ENCODE results near the gene GMDS. TPM values are rescaled to one million over a fixed set of nuclear protein-coding genes. Genes with fewer than 3 reads are reported as not detected.

GMDS gene
- total RNA-seq, 2 experiments from 2014 or later: 36.6 to 42.8 TPM

DNA sequence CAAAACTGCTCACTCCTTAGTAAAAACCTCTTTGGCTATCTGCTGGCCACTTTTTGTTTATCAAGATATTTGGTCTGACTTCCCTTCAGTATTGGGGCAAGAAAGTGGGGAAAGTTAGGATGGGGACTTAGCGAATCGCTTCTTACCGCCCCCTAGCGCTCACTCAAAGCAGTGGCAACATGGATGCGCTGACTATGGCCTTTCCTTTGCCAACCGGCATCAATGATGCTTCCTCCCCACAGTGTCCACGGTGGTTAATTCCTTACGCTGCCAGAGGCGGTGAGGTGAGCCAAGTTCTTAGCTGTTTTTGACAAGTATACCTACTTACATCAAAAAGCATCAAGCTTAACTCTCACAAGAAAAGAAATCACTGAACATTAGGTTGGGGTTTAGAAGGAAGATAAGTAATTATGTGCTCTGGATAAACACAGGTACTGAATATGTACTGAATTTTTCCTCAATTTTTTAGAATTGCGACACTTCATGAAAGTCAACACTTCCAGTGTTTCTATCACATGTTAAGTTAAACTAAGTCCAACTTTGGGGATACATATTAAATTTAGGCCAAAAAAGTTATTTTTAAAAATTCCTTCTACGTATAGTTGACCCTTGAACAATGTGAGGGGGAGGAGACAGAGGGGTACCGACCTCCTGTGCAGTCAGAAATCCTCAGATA, 86.7 kb downstream of the GMDS start:
- H3K27me3 Mint-ChIP-seq: no peaks in the 10 kb centered on the region
- H3K4me3 Mint-ChIP-seq: no peak overlapping the region
- ChIA-PET POLR2A (interaction anchor here (0.7 kb wide), 1 partner anchor 36 kb away, joined by 3 read pairs; no protein-coding TSS in a partner anchor), CTCF (interaction anchor here (1.0 kb wide), 1 partner anchor 33 kb away, joined by 3 read pairs; no protein-coding TSS in a partner anchor)
- H3K9me3 Mint-ChIP-seq: no peaks in the 10 kb centered on the region
- H3K4me1 Mint-ChIP-seq (ENCODE audit: low read depth): peaks cover 44% of the 10 kb centered on the region
- no peak overlapping the region for H3K27ac Mint-ChIP-seq
- intact Hi-C loops (cut with micrococcal nuclease): no loop called here
- peak; percentile 22 for DNase-seq
- peaks cover 5% of the 10 kb centered on the region for H3K36me3 Mint-ChIP-seq (ENCODE audit: low read depth)
- no peak for ATAC-seq
- TF ChIP-seq, protein P1, sequence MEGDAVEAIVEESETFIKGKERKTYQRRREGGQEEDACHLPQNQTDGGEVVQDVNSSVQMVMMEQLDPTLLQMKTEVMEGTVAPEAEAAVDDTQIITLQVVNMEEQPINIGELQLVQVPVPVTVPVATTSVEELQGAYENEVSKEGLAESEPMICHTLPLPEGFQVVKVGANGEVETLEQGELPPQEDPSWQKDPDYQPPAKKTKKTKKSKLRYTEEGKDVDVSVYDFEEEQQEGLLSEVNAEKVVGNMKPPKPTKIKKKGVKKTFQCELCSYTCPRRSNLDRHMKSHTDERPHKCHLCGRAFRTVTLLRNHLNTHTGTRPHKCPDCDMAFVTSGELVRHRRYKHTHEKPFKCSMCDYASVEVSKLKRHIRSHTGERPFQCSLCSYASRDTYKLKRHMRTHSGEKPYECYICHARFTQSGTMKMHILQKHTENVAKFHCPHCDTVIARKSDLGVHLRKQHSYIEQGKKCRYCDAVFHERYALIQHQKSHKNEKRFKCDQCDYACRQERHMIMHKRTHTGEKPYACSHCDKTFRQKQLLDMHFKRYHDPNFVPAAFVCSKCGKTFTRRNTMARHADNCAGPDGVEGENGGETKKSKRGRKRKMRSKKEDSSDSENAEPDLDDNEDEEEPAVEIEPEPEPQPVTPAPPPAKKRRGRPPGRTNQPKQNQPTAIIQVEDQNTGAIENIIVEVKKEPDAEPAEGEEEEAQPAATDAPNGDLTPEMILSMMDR (IDR thresholded peaks at IDR 0.05): peak; percentile 24

GRCh38 chr6:2157441-2158127, 87.8 kb downstream of the GMDS start:
- ATAC-seq (peak; percentile 71), DNase-seq (peak; percentile 76)
- Mint-ChIP-seq H3K9me3 (no peaks in the 10 kb centered on the region), H3K4me3 (peak overlapping the region; percentile 10), H3K27ac (no peak overlapping the region), H3K4me1 (ENCODE audit: low read depth) (peaks cover 36% of the 10 kb centered on the region), H3K27me3 (no peaks in the 10 kb centered on the region), H3K36me3 (ENCODE audit: low read depth) (peaks cover 2% of the 10 kb centered on the region)
- intact Hi-C loops (cut with micrococcal nuclease): no loop called here
- TF ChIP-seq, protein P1 (IDR thresholded peaks at IDR 0.05): no peak
- CTCF ChIA-PET: no interaction called here
- POLR2A ChIA-PET: interaction anchor here (0.7 kb wide), 1 partner anchor 47 kb away, joined by 3 read pairs; no protein-coding TSS in a partner anchor

DNA sequence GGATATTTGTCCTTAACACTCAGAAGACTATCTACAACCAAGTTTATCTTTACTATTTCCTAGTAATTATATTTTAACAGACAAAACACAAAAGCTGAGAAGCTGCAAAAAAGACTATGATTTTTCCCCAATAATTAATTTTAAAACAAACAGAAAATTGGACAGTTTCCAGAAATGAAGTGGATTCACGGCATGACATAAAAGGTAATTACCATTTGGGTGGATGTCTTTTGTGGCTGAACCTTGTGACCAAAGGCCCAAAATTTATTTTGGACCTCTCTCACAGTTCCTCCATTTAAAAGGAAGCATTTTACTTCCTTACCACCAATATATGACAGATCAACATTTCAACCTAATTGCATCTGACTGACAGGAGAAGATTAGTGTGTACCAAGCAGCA, 90.2 kb downstream of the GMDS start:
- H3K36me3 Mint-ChIP-seq (ENCODE audit: low read depth): peaks cover 2% of the 10 kb centered on the region
- DNase-seq (no peak), ATAC-seq (no peak)
- H3K4me1 Mint-ChIP-seq (ENCODE audit: low read depth): peaks cover 21% of the 10 kb centered on the region
- H3K4me3 Mint-ChIP-seq: no peak overlapping the region
- TF ChIP-seq, protein P1 (IDR thresholded peaks at IDR 0.05): no peak
- H3K27me3 Mint-ChIP-seq: no peaks in the 10 kb centered on the region
- H3K27ac Mint-ChIP-seq: no peak overlapping the region
- intact Hi-C loops (cut with micrococcal nuclease): no loop called here
- ChIA-PET POLR2A (no interaction called here), CTCF (no interaction called here)
- no peaks in the 10 kb centered on the region for H3K9me3 Mint-ChIP-seq

DNA sequence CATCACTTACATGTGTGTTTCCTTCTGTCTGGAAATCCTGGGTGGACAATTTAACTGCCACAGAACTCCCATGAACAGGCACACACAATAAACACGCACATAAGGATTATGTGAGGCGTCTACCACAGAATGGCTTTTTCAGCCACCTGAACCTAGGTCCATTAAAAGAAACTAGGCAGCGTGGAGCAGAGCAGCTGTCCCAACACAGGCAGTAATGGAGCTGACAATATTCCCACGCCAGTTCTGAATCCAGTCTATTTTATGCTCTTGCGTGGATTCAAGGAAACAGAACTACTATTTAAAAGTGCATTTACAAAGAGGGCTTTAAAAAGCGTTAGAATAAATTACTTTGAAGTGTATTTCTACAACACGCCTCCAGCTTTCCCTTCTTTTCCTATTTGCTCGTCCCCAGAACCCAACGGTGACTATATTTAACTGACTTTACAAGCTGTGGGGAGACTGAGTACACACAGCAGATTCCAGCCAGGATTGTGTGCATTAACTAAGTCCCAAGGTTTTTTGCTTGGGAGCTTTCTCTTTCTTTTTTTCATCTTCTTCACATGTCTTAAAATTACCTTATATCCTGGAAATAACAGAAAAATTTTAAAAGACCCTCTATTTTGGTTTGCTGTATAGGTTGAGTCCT, 95.9 kb downstream of the GMDS start:
- DNase-seq: no peak
- H3K9me3 Mint-ChIP-seq: no peaks in the 10 kb centered on the region
- ChIA-PET POLR2A (no interaction called here), CTCF (interaction anchor here (0.8 kb wide), 1 partner anchor 11 kb away, joined by 3 read pairs; no protein-coding TSS in a partner anchor)
- no peaks in the 10 kb centered on the region for H3K4me1 Mint-ChIP-seq (ENCODE audit: low read depth)
- H3K27ac Mint-ChIP-seq: no peak overlapping the region
- TF ChIP-seq, protein P1 (IDR thresholded peaks at IDR 0.05): no peak
- peaks cover 5% of the 10 kb centered on the region for H3K36me3 Mint-ChIP-seq (ENCODE audit: low read depth)
- no peaks in the 10 kb centered on the region for H3K27me3 Mint-ChIP-seq
- H3K4me3 Mint-ChIP-seq: no peak overlapping the region
- intact Hi-C loops (cut with micrococcal nuclease): no loop called here
- no peak for ATAC-seq

DNA sequence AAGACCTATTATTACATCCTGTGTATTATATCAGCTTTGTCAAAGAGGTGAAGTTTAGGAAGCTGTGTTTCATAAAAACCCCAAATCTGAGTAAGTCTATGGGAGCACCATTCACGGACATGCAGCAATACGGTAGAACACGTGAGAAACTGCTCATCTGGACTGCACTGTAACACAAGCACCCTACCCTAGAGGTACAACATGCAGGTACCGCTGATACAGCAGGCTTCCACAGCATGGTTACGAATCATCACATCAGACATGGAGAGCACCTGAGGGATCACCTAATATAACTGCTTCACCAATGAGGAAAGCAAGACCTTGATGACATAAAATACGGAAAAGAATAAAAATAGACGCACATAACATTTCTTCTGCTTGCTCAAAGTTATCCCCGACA, 96.7 kb downstream of the GMDS start:
- CTCF ChIA-PET: no interaction called here
- Mint-ChIP-seq H3K4me1 (ENCODE audit: low read depth) (peaks cover 3% of the 10 kb centered on the region), H3K9me3 (no peaks in the 10 kb centered on the region), H3K27ac (no peak overlapping the region), H3K4me3 (no peak overlapping the region), H3K36me3 (ENCODE audit: low read depth) (peaks cover 5% of the 10 kb centered on the region), H3K27me3 (no peaks in the 10 kb centered on the region)
- TF ChIP-seq, protein P1 (IDR thresholded peaks at IDR 0.05): no peak
- intact Hi-C loops (cut with micrococcal nuclease): no loop called here
- ATAC-seq: no peak
- no peak for DNase-seq
- POLR2A ChIA-PET: no interaction called here
